Thyroid gland (tissue), 4 donors: Measurements from ENCODE around the gene EML6. TPM values are rescaled to one million over a fixed set of nuclear protein-coding genes. Genes with fewer than 3 reads are reported as not detected.

ENCODE experiments used
- DNase-seq, 2 donors: peaks; one replicate each; pipeline ENCODE4 v3.0.0-alpha.2; 2019
- H3K27ac ChIP-seq, 3 donors: fragments of 200-600 bp; sonication (generic); 1 replicate in 2 of 3; 2 replicates in 1 of 3; pipeline ENCODE4 v1.5.1; 2016 to 2019; ENCODE audit warnings: mild to moderate bottlenecking in 1 of 3, moderate library complexity in 1 of 3
- H3K27me3 ChIP-seq: fragments of 200-600 bp; sonication (generic); one replicate; pipeline ENCODE4 v1.5.1; 2019
- H3K36me3 ChIP-seq, 2 donors: fragments of 200-600 bp; sonication (generic); one replicate each; pipeline ENCODE4 v1.5.1; 2016 to 2019
- H3K4me1 ChIP-seq, 2 donors: fragments of 200-600 bp; sonication (generic); one replicate each; pipeline ENCODE4 v1.5.1; 2017 to 2019
- H3K4me3 ChIP-seq, 3 donors: fragments of 200-600 bp; sonication (generic); replicated peaks in 1 of 3; 1 replicate in 2 of 3; 2 replicates in 1 of 3; pipeline ENCODE4 v1.5.1; 2016; ENCODE audit warnings: mild to moderate bottlenecking in 1 of 3
- H3K9me3 ChIP-seq: fragments of 200-600 bp; sonication (generic); one replicate; pipeline ENCODE4 v1.5.1; 2017
- CTCF ChIP-seq, 6 experiments: fragments of 200-600 bp in 3 of 6; fragments of 450-650 bp in 3 of 6; sonication (generic) in 3 of 6; IDR thresholded peaks; one replicate each; pipeline ENCODE4 v1.5.1; 2016 to 2019; ENCODE audit warnings: antibody characterized with exemption in 6 of 6, mild to moderate bottlenecking in 2 of 6, inconsistent platforms in 1 of 6, moderate library complexity in 1 of 6
- POLR2A ChIP-seq, 2 donors: fragments of 450-650 bp; IDR thresholded peaks; one replicate each; pipeline ENCODE4 v1.6.1; 2017; ENCODE audit warnings: antibody characterized with exemption in 2 of 2, mild to moderate bottlenecking in 2 of 2, moderate library complexity in 1 of 2
- WGBS, 2 donors: methylation state at CpG; one replicate each; pipeline ENCODE4 v1.1.5; 2017; 5-methylcytosine and 5-hydroxymethylcytosine counted together
- intact Hi-C: fragments of 100-400 bp; cut with DNase I; formaldehyde crosslinking; loops from one replicate; pipeline ENCODE4 v1.15.1; 2023
- total RNA-seq, 4 donors: library from RNA; depleted of rRNA; stranded (reverse); fragments of >200 nt; gene quantifications; one replicate each; pipeline ENCODE4 v1.2.3, GENCODE V29; 2016

Gene EML6
- total RNA-seq, 4 donors from 2014 or later, result 5.6 to 24.8 (median 20.3) TPM

GRCh38 chr2:54768772-54769428, 45.4 kb downstream of the EML6 start:
- Histone ChIP-seq H3K9me3 (no peaks in the 10 kb centered on the region), H3K27ac (no peak overlapping the region), H3K4me1 (no peaks in the 10 kb centered on the region), H3K27me3 (no peaks in the 10 kb centered on the region), H3K4me3 (no peak overlapping the region), H3K36me3 (no peaks in the 10 kb centered on the region)
- no peak for DNase-seq
- WGBS, 2 donors, result 76% methylated on average over 1 of the region's 1 CpG
- intact Hi-C loops, result no loop called here
- TF ChIP-seq CTCF (IDR thresholded peaks at IDR 0.05) (no peak), POLR2A (IDR thresholded peaks at IDR 0.05) (no peak)

- H3K27ac ChIP-seq, result no peak overlapping the region
- H3K4me1 ChIP-seq, result no peaks in the 10 kb centered on the region
- DNase-seq, result no peak
- H3K27me3 ChIP-seq, result no peaks in the 10 kb centered on the region
- intact Hi-C loops, result no loop called here
- H3K9me3 ChIP-seq, result no peaks in the 10 kb centered on the region
- 84 to 85% methylated on average over 2 of the region's 2 CpGs for WGBS, 2 donors
- no peaks in the 10 kb centered on the region for H3K36me3 ChIP-seq
- TF ChIP-seq CTCF (IDR thresholded peaks at IDR 0.05) (no peak), POLR2A (IDR thresholded peaks at IDR 0.05) (no peak)
- H3K4me3 ChIP-seq, result no peak overlapping the region
Observed at GRCh38 chr2:54770211-54770610, 46.7 kb downstream of the EML6 start.

GRCh38 chr2:54770676-54771075, 47.2 kb downstream of the EML6 start:
- Histone ChIP-seq H3K27me3 (no peaks in the 10 kb centered on the region), H3K4me3 (no peak overlapping the region), H3K27ac (no peak overlapping the region), H3K9me3 (no peaks in the 10 kb centered on the region), H3K4me1 (no peaks in the 10 kb centered on the region), H3K36me3 (no peaks in the 10 kb centered on the region)
- no peak for DNase-seq
- TF ChIP-seq POLR2A (IDR thresholded peaks at IDR 0.05) (no peak), CTCF (IDR thresholded peaks at IDR 0.05) (no peak)
- WGBS, 2 donors, result 94 to 97% methylated on average over 3 of the region's 3 CpGs
- intact Hi-C loops, result no loop called here

GRCh38 chr2:54771166-54771885, 47.9 kb downstream of the EML6 start:
- H3K36me3 ChIP-seq, result no peaks in the 10 kb centered on the region
- intact Hi-C loops, result no loop called here

More at GRCh38 chr2:54771166-54771885, 47.9 kb downstream of the EML6 start:
- DNase-seq, result no peak
- 90 to 93% methylated on average over 10 of the region's 10 CpGs for WGBS, 2 donors
- TF ChIP-seq CTCF (IDR thresholded peaks at IDR 0.05) (no peak), POLR2A (IDR thresholded peaks at IDR 0.05) (no peak)
- H3K9me3 ChIP-seq, result no peaks in the 10 kb centered on the region
- H3K4me1 ChIP-seq, result no peaks in the 10 kb centered on the region
- no peak overlapping the region for H3K27ac ChIP-seq
- no peak overlapping the region for H3K4me3 ChIP-seq
- no peaks in the 10 kb centered on the region for H3K27me3 ChIP-seq
